Cardiac muscle cell (in vitro differentiated cells and primary cell): ENCODE measurements around the gene PTPRM. TPM values are rescaled to one million over a fixed set of nuclear protein-coding genes. Genes with fewer than 3 reads are reported as not detected.

ENCODE experiments used
- DNase-seq, 2 donors: peaks; one replicate each; pipeline versions ENCODE4 v3.0.0 to v3.0.0-alpha.2; 2010 to 2017; ENCODE audit warnings: low read depth in 1 of 2, low spot score in 1 of 2
- H3K27ac ChIP-seq: fragments of 200-600 bp; sonication (generic); 2 replicates; pipeline ENCODE4 v1.5.1; 2016
- H3K27me3 ChIP-seq: fragments of 200-600 bp; sonication (generic); 2 replicates; pipeline ENCODE4 v1.6.0; 2016; ENCODE audit warnings: control low read depth
- H3K36me3 ChIP-seq: fragments of 200-600 bp; sonication (generic); 2 replicates; pipeline ENCODE4 v1.5.1; 2016; ENCODE audit warnings: control low read depth
- H3K4me1 ChIP-seq: fragments of 200-600 bp; sonication (generic); 2 replicates; pipeline ENCODE4 v1.8.1; 2017; ENCODE audit warnings: low read depth, mild to moderate bottlenecking, mixed run types
- H3K4me3 ChIP-seq: fragments of 200-600 bp; sonication (generic); 2 replicates; pipeline ENCODE4 v1.5.1; 2016; ENCODE audit warnings: mild to moderate bottlenecking
- H3K9me3 ChIP-seq: fragments of 200-600 bp; sonication (generic); 2 replicates; pipeline ENCODE4 v1.5.1; 2017; ENCODE audit warnings: low read depth, mild to moderate bottlenecking, control low read depth
- CTCF ChIP-seq: IDR thresholded peaks from 2 replicates; pipeline ENCODE4 v1.5.1; 2012; ENCODE audit warnings: low read depth, mild to moderate bottlenecking, low read length
- polyA plus RNA-seq: library from polyadenylated mRNA; unstranded; fragments of >200 nt; fragmentation: Nextera tagmentation; extraction: Ambion mirVana; gene quantifications from 2 replicates; pipeline ENCODE4 v1.2.1, GENCODE V29; 2016
- total RNA-seq: library from RNA; depleted of rRNA; stranded (reverse); fragments of >200 nt; gene quantifications from 2 replicates; pipeline ENCODE4 v1.2.3, GENCODE V29; 2016

Gene PTPRM
- total and polyA plus RNA-seq, 2 experiments from 2014 or later = 26.5 to 48.8 TPM

DNA sequence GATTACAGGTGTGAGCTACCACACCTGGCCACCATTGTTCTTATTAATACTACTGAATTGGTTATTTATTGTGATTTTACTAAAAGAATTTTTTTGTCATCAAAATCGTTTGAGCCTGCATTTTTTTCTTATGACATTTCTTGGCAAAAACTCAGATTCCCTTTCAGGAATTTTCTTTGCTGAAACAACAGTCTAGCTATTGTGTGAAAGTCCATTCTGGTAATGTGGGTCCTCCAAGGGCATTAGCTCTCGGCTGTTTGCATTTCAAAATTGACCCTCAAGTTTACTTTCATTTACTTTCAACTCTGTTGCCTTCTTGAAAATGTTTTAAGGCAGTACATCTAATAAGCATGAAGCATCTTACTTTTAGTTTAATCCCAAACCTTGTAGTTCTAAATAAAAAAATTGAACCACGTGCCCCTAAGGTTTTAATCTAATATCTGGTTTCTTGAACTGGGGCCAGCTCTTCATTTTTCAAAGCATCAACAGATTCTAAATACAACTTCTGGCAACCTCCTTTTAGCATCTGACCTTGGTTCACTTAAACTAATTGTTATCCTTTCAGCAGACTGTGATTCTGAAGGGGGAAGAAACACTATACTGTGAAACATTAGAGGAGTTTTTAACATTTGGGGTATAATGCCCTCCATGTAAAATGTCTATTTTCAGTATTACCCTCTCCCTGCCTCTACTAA lies 716.9 kb downstream of the PTPRM start:
- Histone ChIP-seq H3K4me1 (no peaks in the 10 kb centered on the region), H3K9me3 (no peaks in the 10 kb centered on the region), H3K27me3 (no peaks in the 10 kb centered on the region), H3K36me3 (no peaks in the 10 kb centered on the region), H3K4me3 (no peak overlapping the region), H3K27ac (no peak overlapping the region)
- peak in 1 of 2 donors; percentile 78 for DNase-seq
- TF ChIP-seq CTCF = no peak

- H3K4me1 ChIP-seq = no peaks in the 10 kb centered on the region
- TF ChIP-seq CTCF = no peak
These were observed 719.2 kb downstream of the PTPRM start for GRCh38 chr18:8286303-8286702.

GRCh38 chr18:8287196-8287885 lies 720.2 kb downstream of the PTPRM start:
- no peak for TF ChIP-seq CTCF
- no peaks in the 10 kb centered on the region for H3K4me1 ChIP-seq
- H3K9me3 ChIP-seq = no peaks in the 10 kb centered on the region
- H3K27me3 ChIP-seq = no peaks in the 10 kb centered on the region
- H3K4me3 ChIP-seq = no peak overlapping the region
- no peaks in the 10 kb centered on the region for H3K36me3 ChIP-seq
- H3K27ac ChIP-seq = no peak overlapping the region
- DNase-seq = no peak

More at GRCh38 chr18:8286303-8286702, 719.2 kb downstream of the PTPRM start:
- H3K27ac ChIP-seq = no peak overlapping the region
- H3K9me3 ChIP-seq = no peaks in the 10 kb centered on the region
- H3K4me3 ChIP-seq = no peak overlapping the region
- H3K36me3 ChIP-seq = no peaks in the 10 kb centered on the region
- H3K27me3 ChIP-seq = no peaks in the 10 kb centered on the region
- peak in 1 of 2 donors; percentile 16 for DNase-seq

GRCh38 chr18:8288472-8289195 lies 721.5 kb downstream of the PTPRM start:
- Histone ChIP-seq H3K27me3 (no peaks in the 10 kb centered on the region), H3K9me3 (no peaks in the 10 kb centered on the region), H3K4me1 (no peaks in the 10 kb centered on the region), H3K36me3 (no peaks in the 10 kb centered on the region), H3K4me3 (no peak overlapping the region), H3K27ac (no peak overlapping the region)
- TF ChIP-seq CTCF = no peak
- no peak for DNase-seq

DNA sequence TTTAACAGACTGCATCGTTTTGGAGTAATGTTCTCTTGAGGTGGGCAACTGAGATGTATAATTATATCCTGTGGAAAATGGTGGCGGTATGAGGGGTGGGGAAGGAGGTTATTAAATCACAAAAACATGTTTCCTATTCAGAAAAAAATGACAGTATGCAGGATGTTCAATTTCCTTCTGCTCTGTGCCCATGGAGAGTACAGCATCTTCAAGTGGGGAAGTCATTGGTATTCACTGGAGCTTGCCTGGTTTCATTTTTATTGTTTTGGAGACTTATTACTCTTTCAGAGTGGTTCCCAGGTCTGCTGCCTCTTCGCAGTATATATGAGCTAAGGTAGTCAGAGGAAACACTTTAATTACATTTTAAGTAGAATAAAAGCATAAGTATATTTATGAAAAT lies 723.3 kb downstream of the PTPRM start:
- TF ChIP-seq CTCF = no peak

More for the DNA sequence above, 723.3 kb downstream of the PTPRM start:
- H3K27ac ChIP-seq = no peak overlapping the region
- no peak overlapping the region for H3K4me3 ChIP-seq
- H3K9me3 ChIP-seq = no peaks in the 10 kb centered on the region
- H3K27me3 ChIP-seq = no peaks in the 10 kb centered on the region
- DNase-seq = no peak
- H3K4me1 ChIP-seq = no peaks in the 10 kb centered on the region
- H3K36me3 ChIP-seq = no peaks in the 10 kb centered on the region
